Measurements from ENCODE around the gene NCKAP5L.

The NCKAP5L gene

GRCh38 chr12:49843411-49843810 is 15.2 kb upstream of the NCKAP5L start:
- H3K4me3 ChIP-seq (ENCODE audit: low read depth, low read length): peak overlapping the region; percentile 98
- no peak for DNase-seq (ENCODE audit: low read depth)
- no peak for TF ChIP-seq CTCF (IDR thresholded peaks at IDR 0.05; ENCODE audit: control insufficient read depth, extremely low read depth, insufficient read depth)

- no peak for TF ChIP-seq CTCF (IDR thresholded peaks at IDR 0.05; ENCODE audit: control insufficient read depth, extremely low read depth, insufficient read depth)
- H3K4me3 ChIP-seq (ENCODE audit: low read depth, low read length): peak within 1 kb of the TSS; percentile 98
- DNase-seq (ENCODE audit: low read depth): peak; percentile 80
These were observed 14.5 kb upstream of the NCKAP5L start, which contains the start of gene BCDIN3D for GRCh38 chr12:49842519-49843352. BCDIN3D (minus strand) TSS chr12:49843106; CDS start chr12:49843087, 19 bp downstream.

GRCh38 chr12:49838973-49839633 is 10.9 kb upstream of the NCKAP5L start:
- TF ChIP-seq CTCF (IDR thresholded peaks at IDR 0.05; ENCODE audit: control insufficient read depth, extremely low read depth, insufficient read depth): peak; percentile 64
- no peak for DNase-seq (ENCODE audit: low read depth)
- no peak overlapping the region for H3K4me3 ChIP-seq (ENCODE audit: low read depth, low read length)

- no peak for TF ChIP-seq CTCF (IDR thresholded peaks at IDR 0.05; ENCODE audit: control insufficient read depth, extremely low read depth, insufficient read depth)
These were observed 4.7 kb upstream of the NCKAP5L start for GRCh38 chr12:49832836-49833421.

GRCh38 chr12:49831717-49832116 is 3.5 kb upstream of the NCKAP5L start:
- no peak overlapping the region for H3K4me3 ChIP-seq (ENCODE audit: low read depth, low read length)
- TF ChIP-seq CTCF (IDR thresholded peaks at IDR 0.05; ENCODE audit: control insufficient read depth, extremely low read depth, insufficient read depth): no peak
- DNase-seq (ENCODE audit: low read depth): no peak

More at GRCh38 chr12:49832836-49833421, 4.7 kb upstream of the NCKAP5L start:
- H3K4me3 ChIP-seq (ENCODE audit: low read depth, low read length): no peak overlapping the region
- DNase-seq (ENCODE audit: low read depth): no peak

- no peak for TF ChIP-seq CTCF (IDR thresholded peaks at IDR 0.05; ENCODE audit: control insufficient read depth, extremely low read depth, insufficient read depth)
- H3K4me3 ChIP-seq (ENCODE audit: low read depth, low read length): peak overlapping the region; percentile 63
- no peak for DNase-seq (ENCODE audit: low read depth)
These were observed 663 bp downstream of the NCKAP5L start for GRCh38 chr12:49827401-49828099.
